OCI-LY3 (cell line): ENCODE results near the gene CCSER2.

ENCODE experiments used
- EZH2phosphoT487 ChIP-seq: fragments of 200-600 bp; shearing (Covaris generic); IDR thresholded peaks from 2 replicates; pipeline ENCODE4 v1.6.1; 2018; ENCODE audit warnings: antibody characterized with exemption, mixed run types, low read depth
- TF ChIP-seq, protein P1 (sequence below): fragments of 200-600, 300-600 bp; sonication (generic); IDR thresholded peaks from 2 replicates; pipeline ENCODE4 v1.5.1; 2014; ENCODE audit warnings: antibody characterized with exemption, low read length, low read depth

DNA sequence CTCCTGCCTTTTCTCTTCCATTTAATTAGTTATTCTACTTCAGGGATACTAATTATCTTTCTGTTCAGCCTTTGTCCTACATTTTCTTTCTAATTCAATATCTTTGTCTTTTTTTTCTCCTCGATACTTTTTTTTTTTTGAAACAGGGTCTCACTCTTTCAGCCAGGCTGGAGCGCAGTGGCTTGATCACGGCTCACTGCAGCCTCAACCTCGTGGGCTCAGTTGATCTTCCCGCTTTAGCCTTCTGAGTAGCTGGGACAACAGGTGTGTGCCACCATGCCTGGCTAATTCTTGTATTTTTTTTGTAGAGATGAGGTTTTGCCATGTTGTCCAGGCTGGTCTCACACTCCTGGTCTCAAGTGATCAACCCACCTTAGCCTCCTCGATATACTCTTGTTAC, 38.9 kb downstream of the CCSER2 start:
- TF ChIP-seq, protein P1, sequence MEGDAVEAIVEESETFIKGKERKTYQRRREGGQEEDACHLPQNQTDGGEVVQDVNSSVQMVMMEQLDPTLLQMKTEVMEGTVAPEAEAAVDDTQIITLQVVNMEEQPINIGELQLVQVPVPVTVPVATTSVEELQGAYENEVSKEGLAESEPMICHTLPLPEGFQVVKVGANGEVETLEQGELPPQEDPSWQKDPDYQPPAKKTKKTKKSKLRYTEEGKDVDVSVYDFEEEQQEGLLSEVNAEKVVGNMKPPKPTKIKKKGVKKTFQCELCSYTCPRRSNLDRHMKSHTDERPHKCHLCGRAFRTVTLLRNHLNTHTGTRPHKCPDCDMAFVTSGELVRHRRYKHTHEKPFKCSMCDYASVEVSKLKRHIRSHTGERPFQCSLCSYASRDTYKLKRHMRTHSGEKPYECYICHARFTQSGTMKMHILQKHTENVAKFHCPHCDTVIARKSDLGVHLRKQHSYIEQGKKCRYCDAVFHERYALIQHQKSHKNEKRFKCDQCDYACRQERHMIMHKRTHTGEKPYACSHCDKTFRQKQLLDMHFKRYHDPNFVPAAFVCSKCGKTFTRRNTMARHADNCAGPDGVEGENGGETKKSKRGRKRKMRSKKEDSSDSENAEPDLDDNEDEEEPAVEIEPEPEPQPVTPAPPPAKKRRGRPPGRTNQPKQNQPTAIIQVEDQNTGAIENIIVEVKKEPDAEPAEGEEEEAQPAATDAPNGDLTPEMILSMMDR: no peak
- no peak for TF ChIP-seq EZH2phosphoT487
